SU-DHL-6 (cell line): ENCODE data around the gene HAGH.

ENCODE experiments used
- H2AFZ ChIP-seq: fragments of 200-600 bp; sonication (generic); 2 replicates; pipeline ENCODE4 v1.6.1; 2014; ENCODE audit warnings: low read depth, mild to moderate bottlenecking, moderate library complexity, mixed read lengths, antibody characterized with exemption, low read length; ENCODE audit not compliant: severe bottlenecking
- H3F3A ChIP-seq: fragments of 200-600 bp; shearing (Covaris generic); 2 replicates; pipeline ENCODE4 v1.6.0; 2016; ENCODE audit warnings: antibody characterized with exemption, mild to moderate bottlenecking; ENCODE audit not compliant: insufficient read depth
- H3K27ac ChIP-seq: fragments of 200-600 bp; sonication (generic); 2 replicates; pipeline ENCODE4 v1.5.1; 2016; ENCODE audit warnings: low read depth, mild to moderate bottlenecking, low read length, moderate library complexity, mixed read lengths
- H3K27me3 ChIP-seq: fragments of 200-600 bp; sonication (generic), shearing (Covaris generic); 2 replicates; pipeline ENCODE4 v1.6.0; 2014; ENCODE audit warnings: mild to moderate bottlenecking, low read length
- H3K36me3 ChIP-seq: fragments of 200-600 bp; sonication (generic); 2 replicates; pipeline ENCODE4 v1.6.1; 2014; ENCODE audit warnings: mild to moderate bottlenecking, low read length, mixed read lengths
- H3K4me2 ChIP-seq: fragments of 300-600, 200-600 bp; shearing (Covaris generic), sonication (generic); 2 replicates; pipeline ENCODE4 v1.6.0; 2014; ENCODE audit warnings: low read length, low read depth, mild to moderate bottlenecking; ENCODE audit not compliant: poor library complexity, severe bottlenecking
- H3K4me3 ChIP-seq: fragments of 200-600 bp; sonication (generic); 2 replicates; pipeline ENCODE4 v1.5.1; 2014; ENCODE audit warnings: antibody characterized with exemption, low read length, mild to moderate bottlenecking, mixed read lengths; ENCODE audit not compliant: insufficient read depth, poor library complexity, severe bottlenecking
- H3K79me2 ChIP-seq: fragments of 200-600 bp; sonication (generic); 2 replicates; pipeline ENCODE4 v1.6.1; 2014; ENCODE audit warnings: mild to moderate bottlenecking, low read length, moderate library complexity; ENCODE audit not compliant: insufficient read depth
- H3K9ac ChIP-seq: fragments of 200-600 bp; sonication (generic); 2 replicates; pipeline ENCODE4 v1.7.0; 2014; ENCODE audit warnings: mild to moderate bottlenecking, low read length
- H3K9me2 ChIP-seq: fragments of 200-600 bp; sonication (generic); replicated peaks from 2 replicates; pipeline ENCODE4 v1.6.1; 2014; ENCODE audit warnings: low read length; ENCODE audit not compliant: insufficient read depth
- H3K9me3 ChIP-seq: fragments of 200-600 bp; sonication (generic); 2 replicates; pipeline ENCODE4 v1.6.1; 2014; ENCODE audit warnings: low read length, mixed read lengths; ENCODE audit not compliant: insufficient read depth
- H4K20me1 ChIP-seq: fragments of 200-600 bp; sonication (generic); 2 replicates; pipeline ENCODE4 v1.6.1; 2014; ENCODE audit warnings: low read depth, mild to moderate bottlenecking, antibody characterized with exemption, low read length, moderate library complexity, mixed read lengths
- CTCF ChIP-seq: fragments of 200-600 bp; sonication (generic); IDR thresholded peaks from one replicate; pipeline ENCODE4 v1.5.1; 2017; ENCODE audit warnings: antibody characterized with exemption, mild to moderate bottlenecking, low read length, moderate library complexity; ENCODE audit not compliant: insufficient read depth, poor library complexity, severe bottlenecking
- EZH2phosphoT487 ChIP-seq: fragments of 200-600 bp; sonication (generic), shearing (Covaris generic); conservative IDR thresholded peaks from 2 replicates; pipeline ENCODE4 v1.6.1; 2018; ENCODE audit warnings: mild to moderate bottlenecking, antibody characterized with exemption, low read length, moderate library complexity, mixed read lengths

Gene HAGH

GRCh38 chr16:1779234-1779701, 47.4 kb downstream of the HAGH start:
- TF ChIP-seq EZH2phosphoT487, result no peak
- TF ChIP-seq CTCF, result no peak
- Histone ChIP-seq H3F3A (no peaks in the 10 kb centered on the region), H3K9ac (no peak overlapping the region), H3K4me3 (no peak overlapping the region), H4K20me1 (no peaks in the 10 kb centered on the region), H3K27me3 (no peaks in the 10 kb centered on the region), H3K27ac (no peak overlapping the region), H3K36me3 (no peaks in the 10 kb centered on the region), H3K9me3 (no peaks in the 10 kb centered on the region), H3K4me2 (no peak overlapping the region), H2AFZ (no peak overlapping the region), H3K79me2 (peaks cover 14% of the 10 kb centered on the region), H3K9me2 (no peaks in the 10 kb centered on the region)

- H3K4me2 ChIP-seq, result no peak overlapping the region
- no peak overlapping the region for H3K4me3 ChIP-seq
- H3K36me3 ChIP-seq, result no peaks in the 10 kb centered on the region
- H3K9me3 ChIP-seq, result no peaks in the 10 kb centered on the region
- peaks cover 11% of the 10 kb centered on the region for H3K79me2 ChIP-seq
- no peak overlapping the region for H3K27ac ChIP-seq
- TF ChIP-seq EZH2phosphoT487 (no peak), CTCF (no peak)
- no peaks in the 10 kb centered on the region for H3F3A ChIP-seq
- H3K9me2 ChIP-seq, result no peaks in the 10 kb centered on the region
- no peaks in the 10 kb centered on the region for H4K20me1 ChIP-seq
- no peaks in the 10 kb centered on the region for H3K27me3 ChIP-seq
- no peak overlapping the region for H2AFZ ChIP-seq
- no peak overlapping the region for H3K9ac ChIP-seq
These were observed 48.1 kb downstream of the HAGH start for GRCh38 chr16:1778200-1779179.

GRCh38 chr16:1777375-1778199, 49.0 kb downstream of the HAGH start:
- no peak overlapping the region for H3K4me3 ChIP-seq
- no peaks in the 10 kb centered on the region for H3K36me3 ChIP-seq
- TF ChIP-seq EZH2phosphoT487 (no peak), CTCF (no peak)
- H3K9ac ChIP-seq, result no peak overlapping the region
- peaks cover 8% of the 10 kb centered on the region; the same call in 1 of the 2 replicates for H3K79me2 ChIP-seq
- no peaks in the 10 kb centered on the region for H3K27me3 ChIP-seq
- no peaks in the 10 kb centered on the region for H3K9me2 ChIP-seq
- no peak overlapping the region for H3K4me2 ChIP-seq
- no peaks in the 10 kb centered on the region for H3K9me3 ChIP-seq
- H2AFZ ChIP-seq, result no peak overlapping the region
- no peaks in the 10 kb centered on the region for H4K20me1 ChIP-seq
- H3K27ac ChIP-seq, result no peak overlapping the region
- H3F3A ChIP-seq, result no peaks in the 10 kb centered on the region
